GM21529 (cell line): ENCODE results near the gene POU6F1.
A peak's percentile ranks its signal among the peaks of the same experiment; 100 is the strongest.

ENCODE experiments used
- ATAC-seq: cut with Tn5 transposase; IDR thresholded peaks from one replicate; pipeline ENCODE4 v1.9.1; 2021; ENCODE audit not compliant: unreplicated experiment

The POU6F1 gene

DNA sequence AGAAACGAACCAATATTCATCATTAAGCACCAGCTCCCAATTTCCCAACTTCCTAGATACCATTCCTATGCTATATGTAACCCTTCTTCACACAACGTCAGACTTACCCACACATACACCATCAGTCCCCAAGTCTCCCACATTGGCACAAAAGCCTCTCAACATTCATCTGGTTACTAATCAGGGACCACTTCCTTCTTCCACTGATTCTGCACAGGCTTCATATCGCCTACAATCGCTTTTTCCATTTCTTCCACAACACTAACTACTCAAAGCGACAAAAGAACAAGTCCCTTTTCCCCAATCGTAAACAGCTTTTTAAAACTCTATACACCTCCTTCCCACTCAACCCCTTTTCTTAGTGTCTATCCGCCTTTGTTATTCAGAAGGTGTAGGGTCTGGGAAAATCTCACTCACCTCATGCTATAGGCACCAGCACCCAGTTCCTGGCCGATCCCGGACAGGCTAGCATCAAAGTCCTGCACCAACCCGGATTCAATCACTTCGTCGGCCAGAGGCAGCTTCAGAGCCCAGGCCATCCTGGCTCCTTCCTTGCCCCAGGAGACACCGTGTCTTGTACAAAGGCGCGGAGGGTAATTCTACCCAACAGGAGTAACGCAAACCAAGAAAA lies 45.9 kb downstream of the POU6F1 start:
- peak; percentile 25 for ATAC-seq

DNA sequence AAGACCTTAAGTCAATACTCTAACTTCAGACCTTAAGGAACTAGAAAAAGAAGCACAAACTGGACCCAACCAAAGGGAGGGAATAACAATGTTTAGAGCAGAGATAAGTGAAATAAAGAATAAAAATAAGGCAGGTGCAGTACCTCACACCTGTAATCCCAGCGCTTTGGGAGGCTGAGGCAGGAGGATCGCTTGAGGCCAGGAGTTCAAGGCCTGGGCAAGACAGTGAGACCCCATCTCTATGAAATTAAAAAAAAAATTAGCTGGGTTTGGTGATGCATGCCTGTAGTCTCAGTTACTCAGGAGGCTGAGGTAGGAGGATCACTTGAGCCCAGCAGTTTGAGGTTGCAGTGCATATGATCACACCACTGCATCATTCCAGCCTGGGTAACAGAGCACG lies 54.1 kb downstream of the POU6F1 start:
- no peak for ATAC-seq

- no peak for ATAC-seq
Measured at GRCh38 chr12:51162217-51162616, 55.6 kb downstream of the POU6F1 start.

DNA sequence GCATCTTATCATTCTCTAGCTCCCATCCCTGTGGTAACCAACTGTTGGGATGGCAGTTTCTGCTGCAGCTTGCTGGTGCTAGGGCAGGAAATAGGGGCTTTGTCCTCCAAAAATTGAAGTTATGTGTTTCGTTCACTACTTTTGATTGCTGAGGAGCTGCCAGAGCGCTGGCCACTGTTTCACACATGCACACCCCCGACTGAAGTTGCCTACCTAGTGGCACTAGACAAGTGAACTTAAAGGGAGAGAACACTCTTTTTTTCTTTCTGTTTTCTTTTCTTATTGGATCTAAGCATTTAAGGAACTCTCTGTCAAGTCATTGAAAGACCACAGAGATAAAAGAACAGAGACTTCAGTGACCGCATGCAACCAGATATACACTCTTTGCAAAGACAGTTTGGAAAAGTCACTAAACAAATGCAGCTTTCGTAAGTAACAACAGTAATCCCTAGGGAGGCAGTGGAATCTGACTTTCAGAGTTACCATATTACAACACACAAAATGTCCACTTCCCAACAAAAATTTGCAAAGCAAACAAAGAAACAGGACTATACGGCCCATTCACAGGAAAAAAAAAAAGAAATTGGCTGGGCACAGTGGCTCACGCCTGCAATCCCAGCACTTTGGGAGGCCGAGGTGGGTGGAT lies 56.9 kb downstream of the POU6F1 start:
- no peak for ATAC-seq

DNA sequence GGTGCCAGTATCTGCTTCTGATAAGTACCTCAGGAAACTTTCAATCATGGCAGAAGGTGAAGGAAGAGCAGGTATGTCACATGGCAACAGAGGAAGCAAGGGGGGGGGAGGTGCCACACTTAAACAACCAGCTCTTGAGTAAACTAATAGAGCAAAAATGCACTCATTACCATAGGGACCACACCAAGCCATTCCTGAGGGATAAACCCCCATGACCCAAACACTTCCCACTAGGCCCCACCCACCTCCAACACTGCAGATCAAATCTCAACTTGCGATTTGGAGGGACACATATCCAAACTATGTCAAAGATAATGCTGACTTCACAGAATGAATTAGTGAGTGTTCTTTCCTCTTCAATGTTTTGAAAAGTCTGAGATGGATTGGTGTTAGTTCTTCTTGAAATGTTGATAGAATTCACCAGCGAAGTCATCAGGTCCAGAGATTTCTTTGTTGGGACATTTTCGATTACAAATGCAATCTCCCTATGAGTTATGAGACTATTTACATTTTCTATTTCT lies 61.6 kb downstream of the POU6F1 start:
- no peak for ATAC-seq

DNA sequence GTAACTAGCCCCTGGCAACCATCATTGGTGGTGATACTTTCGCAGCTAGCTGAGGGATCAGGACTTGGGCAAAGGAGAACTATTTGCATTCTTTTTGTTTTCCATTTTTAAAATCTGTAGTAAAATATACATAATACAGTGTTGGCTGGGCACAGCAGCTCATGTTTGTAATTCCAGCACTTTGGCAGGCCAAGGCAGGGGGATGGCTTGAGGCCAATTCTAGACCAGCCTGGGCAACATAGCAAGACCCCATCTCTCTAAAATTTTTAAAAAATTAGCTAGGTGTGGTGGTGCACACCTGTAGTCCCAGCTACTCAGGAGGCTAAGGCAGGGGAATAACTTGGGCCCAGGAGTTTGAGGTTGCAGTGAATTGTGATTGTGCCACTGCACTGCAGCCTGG lies 64.9 kb downstream of the POU6F1 start:
- ATAC-seq, result no peak

DNA sequence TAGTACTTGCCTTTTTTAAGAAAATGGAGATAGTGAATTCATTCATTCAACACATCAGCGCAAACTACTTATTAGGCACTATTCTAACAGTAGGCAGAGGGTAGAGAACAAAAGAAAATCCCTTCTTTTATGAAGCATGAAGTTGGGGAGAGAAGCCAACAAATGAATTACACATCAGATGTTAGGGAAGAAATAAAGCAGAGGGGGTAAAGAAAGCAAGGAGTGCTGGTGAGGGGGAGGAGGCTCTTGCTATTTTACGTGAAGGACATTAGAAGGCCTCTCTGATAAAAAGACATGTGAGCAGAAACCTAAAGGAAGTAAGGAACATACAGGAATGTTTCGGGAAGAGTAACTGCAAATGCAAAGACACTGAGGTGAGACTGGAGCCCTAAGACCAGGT lies 67.1 kb downstream of the POU6F1 start:
- ATAC-seq, result no peak

DNA sequence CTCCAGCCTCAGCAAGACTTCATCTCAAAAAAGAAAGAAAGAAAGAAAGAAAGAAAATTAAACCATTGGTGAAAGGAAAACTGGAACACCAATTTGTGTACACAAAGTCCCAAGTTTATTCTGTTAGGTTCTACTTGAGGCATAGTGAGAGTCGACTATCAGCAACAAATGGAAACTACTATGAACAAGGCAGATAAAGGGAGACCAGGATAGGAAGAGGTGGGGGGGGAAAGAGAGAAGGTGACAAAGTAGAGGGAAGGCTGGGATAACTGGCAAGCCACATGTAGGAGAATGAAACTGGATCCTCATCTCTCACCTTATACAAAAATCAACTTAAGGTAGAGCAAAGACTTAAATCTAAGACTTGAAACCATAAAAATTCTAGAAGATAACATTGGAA lies 70.6 kb downstream of the POU6F1 start:
- ATAC-seq, result no peak

DNA sequence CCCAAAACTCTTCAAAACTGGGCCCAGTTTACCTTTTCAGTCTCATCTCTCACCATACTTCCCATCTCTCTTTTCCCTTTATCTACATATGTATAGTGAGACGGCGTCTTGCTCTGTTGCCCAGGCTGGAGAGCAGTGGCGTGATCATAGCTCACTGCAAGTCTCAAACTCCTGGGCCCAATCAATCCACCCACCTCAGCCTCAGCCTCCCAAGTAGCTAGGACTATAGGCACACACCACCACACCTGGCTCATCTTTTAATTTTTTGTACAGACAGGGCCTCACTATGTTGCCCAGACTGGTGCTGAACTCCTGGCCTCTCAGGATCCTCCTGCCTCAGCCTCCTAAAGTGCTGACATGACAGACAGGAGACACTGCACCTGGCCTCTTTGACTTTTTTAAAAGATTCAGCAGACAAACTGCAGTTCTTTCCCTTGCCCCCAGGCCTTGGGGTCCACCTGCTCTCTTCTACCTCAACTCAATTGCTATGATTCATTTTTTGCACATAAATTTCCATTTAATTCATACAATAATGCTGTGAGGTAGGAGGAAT lies 78.5 kb downstream of the POU6F1 start:
- ATAC-seq, result no peak
